ENCODE measurements around the gene KRTAP10-2. TPM values are rescaled to one million over a fixed set of nuclear protein-coding genes. Genes with fewer than 3 reads are reported as not detected.

KRTAP10-2 gene
- polyA plus RNA-seq, 1 donor = not detected

GRCh38 chr21:44539046-44539445 lies 12.3 kb downstream of the KRTAP10-2 start:
- DNase-seq = no peak

- DNase-seq = no peak
Measured at GRCh38 chr21:44537930-44538911, 13.1 kb downstream of the KRTAP10-2 start.

GRCh38 chr21:44535963-44536362 lies 15.3 kb downstream of the KRTAP10-2 start:
- DNase-seq = no peak

GRCh38 chr21:44534688-44535087 lies 16.6 kb downstream of the KRTAP10-2 start:
- DNase-seq = no peak

- no peak for DNase-seq
Measured at GRCh38 chr21:44533891-44534627, 17.2 kb downstream of the KRTAP10-2 start.

- no peak for DNase-seq
Measured at GRCh38 chr21:44533121-44533890, 18.0 kb downstream of the KRTAP10-2 start.

GRCh38 chr21:44532712-44533111 lies 18.6 kb downstream of the KRTAP10-2 start:
- DNase-seq = no peak

- DNase-seq = no peak
Measured at GRCh38 chr21:44531606-44532564, 19.4 kb downstream of the KRTAP10-2 start.

- DNase-seq = no peak
Measured at GRCh38 chr21:44530903-44531605, 20.3 kb downstream of the KRTAP10-2 start.

- DNase-seq = no peak
Measured at GRCh38 chr21:44530221-44530902, 20.9 kb downstream of the KRTAP10-2 start.

- DNase-seq = no peak
Measured at GRCh38 chr21:44529503-44530125, 21.7 kb downstream of the KRTAP10-2 start.

GRCh38 chr21:44529011-44529421 lies 22.3 kb downstream of the KRTAP10-2 start:
- DNase-seq = no peak

- DNase-seq = no peak
Measured at GRCh38 chr21:44528634-44528995, 22.7 kb downstream of the KRTAP10-2 start.

- DNase-seq = no peak
Measured at GRCh38 chr21:44527983-44528633, 23.2 kb downstream of the KRTAP10-2 start.

- no peak for DNase-seq
Measured at GRCh38 chr21:44527156-44527982, 23.9 kb downstream of the KRTAP10-2 start.

- DNase-seq = no peak
Measured at GRCh38 chr21:44526096-44526997, 25.0 kb downstream of the KRTAP10-2 start.
